ENCODE data around the gene TTLL5. TPM values are rescaled to one million over a fixed set of nuclear protein-coding genes. Genes with fewer than 3 reads are reported as not detected.
A peak's percentile ranks its signal among the peaks of the same experiment; 100 is the strongest.

Gene TTLL5
- polyA plus RNA-seq, 2 of the 4 experiments (the other 2 are of a cell fraction), result 18.8 to 23.7 TPM

GRCh38 chr14:75982266-75983018 is 321.4 kb downstream of the TTLL5 start (continued):
- TF ChIP-seq JUN (IDR thresholded peaks at IDR 0.05) (peak in 1 of 2 experiments; percentile 41; a peak in 1 of 5 replicates), JUNB (IDR thresholded peaks at IDR 0.05) (no peak)

- peak; percentile 68; the same call in 1 of the 2 replicates for TF ChIP-seq CHD4 (IDR thresholded peaks at IDR 0.05; ENCODE audit: borderline replicate concordance)
- TF ChIP-seq KDM1A (IDR thresholded peaks at IDR 0.05; ENCODE audit: low read depth), result peak; percentile 64; the same call in 1 of the 2 replicates
- TF ChIP-seq FOSL2 (IDR thresholded peaks at IDR 0.05), result no peak
- no peak for TF ChIP-seq FOSL2 (CRISPR knock-in tag; IDR thresholded peaks at IDR 0.05)
- no peak for TF ChIP-seq HOXB5 (CRISPR knock-in tag; IDR thresholded peaks at IDR 0.05)
- no peak for TF ChIP-seq ESRRA (IDR thresholded peaks at IDR 0.05; ENCODE audit: borderline replicate concordance, low read length)
- Histone ChIP-seq H3K27ac (peak overlapping the region; percentile 66 to 83; a peak in 5 of 6 replicates), H3K4me1 (peaks cover 16% of the 10 kb centered on the region; the same call in 2 of the 3 replicates), H3K9me3 (no peaks in the 10 kb centered on the region), H3K4me3 (peak overlapping the region; percentile 74), H3K4me2 (peak overlapping the region; percentile 95)
- FAIRE-seq (no peak), DNase-seq (ENCODE audit: low read depth in 1 of 2, low spot score in 1 of 2) (no peak), ATAC-seq (peak in 1 of 2 experiments; percentile 15; a peak in 3 of 6 replicates)
- 77% methylated on average over 4 of the region's 7 CpGs for WGBS (ENCODE audit: missing lambda C conversion rate)
- CTCF ChIA-PET, result interaction anchor here (0.6 to 14.3 kb wide), 54 partner anchors 9 to 1223 kb away, joined by 3 to 448 read pairs (median 5); partner anchors contain the start of genes ERG28, FLVCR2 and TTLL5
- POLR2A ChIA-PET, result interaction anchor here (0.9 to 1.3 kb wide), 2 partner anchors 271 to 274 kb away, joined by 6 to 11 read pairs; no protein-coding TSS in a partner anchor
These were observed 321.9 kb downstream of the TTLL5 start for GRCh38 chr14:75983019-75983358.

GRCh38 chr14:75984674-75985073 is 323.6 kb downstream of the TTLL5 start:
- no peaks in the 10 kb centered on the region for H3K9me3 ChIP-seq
- FAIRE-seq (no peak), ATAC-seq (no peak), DNase-seq (ENCODE audit: low read depth in 1 of 2, low spot score in 1 of 2) (no peak)
- H3K4me1 ChIP-seq, result peaks cover 23% of the 10 kb centered on the region; the same call in 2 of the 3 replicates
- H3K4me3 ChIP-seq, result no peak overlapping the region
- POLR2A ChIA-PET, result no interaction called here
- CTCF ChIA-PET, result interaction anchor here (1.6 to 14.3 kb wide), 5 partner anchors 76 to 407 kb away, joined by 4 to 448 read pairs (median 28); partner anchors contain the start of gene FLVCR2
- no peak overlapping the region for H3K4me2 ChIP-seq
- WGBS (ENCODE audit: missing lambda C conversion rate), result 79% methylated on average over 2 of the region's 2 CpGs
- TF ChIP-seq EP300 (IDR thresholded peaks at IDR 0.05) (no peak), GATA3 (IDR thresholded peaks at IDR 0.05; ENCODE audit: borderline replicate concordance) (no peak), SREBF2 (IDR thresholded peaks at IDR 0.05) (no peak), BHLHE40 (IDR thresholded peaks at IDR 0.05; ENCODE audit: low read depth, low read length) (no peak), HMGXB4 (CRISPR knock-in tag; IDR thresholded peaks at IDR 0.05; ENCODE audit: borderline replicate concordance) (no peak), TP53 (CRISPR knock-in tag; IDR thresholded peaks at IDR 0.05) (no peak), JUNB (IDR thresholded peaks at IDR 0.05) (no peak), MAZ (IDR thresholded peaks at IDR 0.05; ENCODE audit: borderline replicate concordance, low read depth, low read length) (no peak), ZC3H11A (IDR thresholded peaks at IDR 0.05) (no peak), CBX2 (IDR thresholded peaks at IDR 0.05; ENCODE audit: borderline replicate concordance, low read depth) (no peak), HEYL (CRISPR knock-in tag; IDR thresholded peaks at IDR 0.05) (no peak), NPAS2 (CRISPR knock-in tag; IDR thresholded peaks at IDR 0.05; ENCODE audit: borderline replicate concordance) (no peak), REST (IDR thresholded peaks at IDR 0.05) (no peak)
- H3K27ac ChIP-seq, result no peak overlapping the region

Measured in A549 (cell line).